GM18526 (cell line): ENCODE results near the gene PCDH9.

Experiments used
- POLR2A ChIP-seq: IDR thresholded peaks from 3 replicates; pipeline ENCODE4 v1.6.1; 2011; ENCODE audit not compliant: insufficient read length; ENCODE audit errors: extremely low read depth

Gene PCDH9

GRCh38 chr13:66365101-66365500, 865.0 kb downstream of the PCDH9 start:
- TF ChIP-seq POLR2A, result no peak

- TF ChIP-seq POLR2A, result no peak
These were observed 865.8 kb downstream of the PCDH9 start for GRCh38 chr13:66364346-66364745.

GRCh38 chr13:66362485-66362884, 867.7 kb downstream of the PCDH9 start:
- TF ChIP-seq POLR2A, result no peak

- no peak for TF ChIP-seq POLR2A
These were observed 870.1 kb downstream of the PCDH9 start for GRCh38 chr13:66359910-66360552.

GRCh38 chr13:66359393-66359792, 870.7 kb downstream of the PCDH9 start:
- TF ChIP-seq POLR2A, result no peak

GRCh38 chr13:66358564-66358963, 871.6 kb downstream of the PCDH9 start:
- TF ChIP-seq POLR2A, result no peak

- TF ChIP-seq POLR2A, result no peak
These were observed 872.7 kb downstream of the PCDH9 start for GRCh38 chr13:66357463-66357862.

GRCh38 chr13:66354879-66355751, 875.0 kb downstream of the PCDH9 start:
- TF ChIP-seq POLR2A, result no peak

- TF ChIP-seq POLR2A, result no peak
These were observed 876.5 kb downstream of the PCDH9 start for GRCh38 chr13:66353664-66354063.

- TF ChIP-seq POLR2A, result no peak
These were observed 880.2 kb downstream of the PCDH9 start for GRCh38 chr13:66349966-66350365.

- TF ChIP-seq POLR2A, result no peak
These were observed 881.1 kb downstream of the PCDH9 start for GRCh38 chr13:66348745-66349690.

- no peak for TF ChIP-seq POLR2A
These were observed 882.5 kb downstream of the PCDH9 start for GRCh38 chr13:66347486-66348117.

GRCh38 chr13:66345971-66346370, 884.2 kb downstream of the PCDH9 start:
- TF ChIP-seq POLR2A, result no peak

- no peak for TF ChIP-seq POLR2A
These were observed 884.7 kb downstream of the PCDH9 start for GRCh38 chr13:66345518-66345810.

GRCh38 chr13:66344805-66345517, 885.2 kb downstream of the PCDH9 start:
- TF ChIP-seq POLR2A, result no peak

GRCh38 chr13:66343224-66343828, 886.8 kb downstream of the PCDH9 start:
- TF ChIP-seq POLR2A, result no peak
